Esophagus mucosa (tissue), 1 donor: Measurements from ENCODE around the gene MFAP3. TPM values are rescaled to one million over a fixed set of nuclear protein-coding genes. Genes with fewer than 3 reads are reported as not detected.

Experiments used
- ATAC-seq: fragments of 200-7000 bp; cut with Tn5 transposase; one replicate; pipeline ENCODE4 v1.9.1; 2020
- total RNA-seq: library from RNA; stranded (reverse); gene quantifications from one replicate; pipeline ENCODE4 v1.2.4, GENCODE V29; 2023
- donor health status: DM: yes; HTN: yes; CAD: no.

MFAP3 gene
- total RNA-seq, 1 donor from 2014 or later, result 19.6 TPM

DNA sequence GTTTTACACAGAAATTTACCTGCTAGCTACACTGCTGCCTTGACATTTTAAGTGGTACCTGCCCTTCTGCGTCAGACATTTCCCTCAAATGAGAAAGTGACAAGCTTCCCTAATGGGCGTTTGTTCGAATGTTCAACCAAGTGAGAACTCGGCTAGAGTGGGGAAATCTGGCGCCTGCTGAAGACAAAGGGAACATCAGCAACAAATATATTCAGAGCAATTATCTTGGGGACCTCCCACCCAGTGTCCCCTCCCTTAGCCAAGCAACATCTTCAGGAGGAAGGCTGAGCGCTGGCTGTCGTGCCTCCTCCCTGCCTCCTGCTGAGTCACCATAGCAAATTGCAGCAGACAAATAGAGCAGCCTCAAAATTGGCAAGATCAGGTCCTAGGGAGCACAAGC is 57.1 kb downstream of the MFAP3 start:
- ATAC-seq, result no peak

DNA sequence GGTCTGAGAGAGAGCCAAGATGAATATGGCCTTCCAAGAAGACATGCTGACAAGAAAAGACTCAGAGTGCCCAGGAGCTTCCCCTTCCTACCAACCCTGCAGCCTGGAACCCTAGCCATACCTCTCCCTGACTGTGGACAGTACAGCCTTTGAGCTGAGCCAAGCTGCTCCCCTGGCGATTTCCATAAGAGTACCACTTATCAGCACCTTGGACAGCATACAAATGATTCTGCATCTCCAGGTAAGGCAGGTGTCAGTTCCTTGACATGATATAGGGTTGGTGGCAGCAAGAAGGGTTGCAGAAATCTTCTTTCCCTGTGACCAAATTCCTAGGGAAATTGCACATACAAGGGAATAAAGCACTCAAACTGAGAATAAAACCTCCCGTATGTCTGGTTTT is 58.3 kb downstream of the MFAP3 start:
- no peak for ATAC-seq

DNA sequence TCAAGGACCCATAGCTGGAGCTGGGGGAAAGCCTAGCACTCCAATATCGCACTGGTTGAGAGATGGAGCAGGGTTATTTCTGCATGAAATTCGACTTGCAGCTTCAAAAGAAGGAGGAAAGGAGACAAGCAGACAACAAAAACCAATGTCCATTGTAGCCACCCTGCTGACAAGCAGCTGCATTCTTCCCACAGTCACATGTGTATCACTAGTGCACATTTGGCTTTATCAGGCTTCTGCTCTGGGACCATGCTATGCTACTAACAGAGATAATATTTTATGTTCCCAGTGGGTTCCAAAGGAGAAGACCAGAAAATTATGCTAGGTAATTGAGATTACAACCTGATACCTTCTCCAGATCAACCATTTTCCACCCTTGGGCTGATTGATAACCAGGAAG is 59.7 kb downstream of the MFAP3 start:
- no peak for ATAC-seq

DNA sequence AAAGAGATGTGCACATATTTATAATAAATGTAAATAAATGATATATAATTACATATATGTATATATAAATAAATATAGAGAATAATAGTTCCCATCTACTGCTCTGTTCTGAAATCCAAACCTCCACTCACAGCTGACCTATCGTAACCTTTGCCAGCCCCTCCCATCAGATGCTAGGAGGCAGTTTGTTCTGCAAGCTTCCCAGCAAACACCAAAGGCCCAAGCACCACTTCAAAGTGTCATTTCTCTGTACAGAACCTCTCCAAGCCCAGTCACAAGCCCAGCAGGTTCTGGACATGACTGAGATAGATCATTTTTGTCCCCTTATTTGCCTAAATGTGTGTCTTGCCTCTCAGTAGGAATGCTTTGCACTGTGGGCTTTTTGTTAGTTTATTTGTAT is 62.4 kb downstream of the MFAP3 start:
- no peak for ATAC-seq

DNA sequence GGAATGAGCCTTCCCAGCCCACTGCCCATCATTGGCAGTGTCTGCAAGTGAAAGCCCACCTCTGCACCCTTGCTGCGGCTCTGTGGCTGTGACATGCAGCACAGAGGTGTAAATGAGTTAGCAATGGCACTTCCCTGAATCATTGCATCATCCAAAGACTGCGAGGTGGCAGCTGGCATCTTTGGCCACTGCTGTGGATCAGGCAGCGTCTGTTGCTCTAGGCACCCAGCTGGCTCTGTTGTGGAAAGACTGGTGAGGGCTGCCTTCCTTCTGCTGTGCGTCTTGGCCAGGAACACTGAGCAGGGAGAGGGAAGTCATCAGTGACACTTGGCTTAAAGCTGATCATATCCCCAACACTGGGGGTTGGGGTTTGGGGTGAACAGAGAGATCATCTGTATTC is 64.5 kb downstream of the MFAP3 start:
- ATAC-seq, result no peak

Other genes starting within 250 kb of the MFAP3 start
- gene FAM114A2, start 57 bp upstream of the MFAP3 start, total RNA-seq, result 24.4 TPM
- 6.7 TPM for gene GALNT10, start 151.8 kb downstream of the MFAP3 start, total RNA-seq